ENCODE measurements around the gene TOM1L2. TPM values are rescaled to one million over a fixed set of nuclear protein-coding genes. Genes with fewer than 3 reads are reported as not detected.

TOM1L2 gene
- 10 to 100 TPM; 17.5 to 44.6 (median 27.1) TPM for total RNA-seq

GRCh38 chr17:17972126-17972951 lies at the start of gene TOM1L2, which contains the start of gene DRC3:
Gene TOM1L2 (minus strand): TSS chr17:17972400. CDS start chr17:17972313, 87 bp downstream.
Gene DRC3 (plus strand): TSS chr17:17972862. CDS start chr17:17977599, 4,737 bp downstream.
- no peak for TF ChIP-seq CTCF (IDR thresholded peaks at IDR 0.05; ENCODE audit: low read depth)

- no peak for TF ChIP-seq CTCF (IDR thresholded peaks at IDR 0.05; ENCODE audit: low read depth)
Measured at GRCh38 chr17:18021372-18021771, 49.2 kb upstream of the TOM1L2 start.

GRCh38 chr17:18020971-18021370 lies 48.8 kb upstream of the TOM1L2 start:
- TF ChIP-seq CTCF (IDR thresholded peaks at IDR 0.05; ENCODE audit: low read depth): no peak

GRCh38 chr17:18019838-18020154 lies 47.6 kb upstream of the TOM1L2 start:
- TF ChIP-seq CTCF (IDR thresholded peaks at IDR 0.05; ENCODE audit: low read depth): no peak

GRCh38 chr17:18018411-18018921 lies 46.3 kb upstream of the TOM1L2 start:
- no peak for TF ChIP-seq CTCF (IDR thresholded peaks at IDR 0.05; ENCODE audit: low read depth)

- no peak for TF ChIP-seq CTCF (IDR thresholded peaks at IDR 0.05; ENCODE audit: low read depth)
Measured at GRCh38 chr17:18017958-18018357, 45.8 kb upstream of the TOM1L2 start.

- no peak for TF ChIP-seq CTCF (IDR thresholded peaks at IDR 0.05; ENCODE audit: low read depth)
Measured at GRCh38 chr17:18016426-18016825, 44.2 kb upstream of the TOM1L2 start.

All from subcutaneous adipose tissue (tissue), 4 donors.